Measurements from ENCODE around the gene RAPGEF4.
"Not testable (repeated sequence)": the region's sequence is repeated elsewhere in the genome, so short reads cannot be mapped to it uniquely, and the experiment has no call there.

Gene RAPGEF4

GRCh38 chr2:173026479-173026878 lies 290.8 kb downstream of the RAPGEF4 start:
- H3K27ac ChIP-seq (ENCODE audit: low read length) = no peak overlapping the region
- H3K4me3 ChIP-seq (ENCODE audit: low read length in 2 of 2) = no peak overlapping the region
- H3K36me3 ChIP-seq (ENCODE audit: control insufficient read depth in 2 of 2, insufficient read depth in 2 of 2, low read length in 2 of 2) = no peaks in the 10 kb centered on the region
- H3K9ac ChIP-seq (ENCODE audit: low read length in 2 of 2) = no peak overlapping the region
- H3K27me3 ChIP-seq (ENCODE audit: control insufficient read depth in 1 of 2, insufficient read depth in 2 of 2, low read length in 2 of 2) = peaks cover 0 to 2% of the 10 kb centered on the region in 2 donors
- no peaks in the 10 kb centered on the region for H3K9me3 ChIP-seq (ENCODE audit: control insufficient read depth in 2 of 2, low read length in 2 of 2)
- H3K4me1 ChIP-seq (ENCODE audit: control insufficient read depth, insufficient read depth, low read length) = peaks cover 15% of the 10 kb centered on the region

DNA sequence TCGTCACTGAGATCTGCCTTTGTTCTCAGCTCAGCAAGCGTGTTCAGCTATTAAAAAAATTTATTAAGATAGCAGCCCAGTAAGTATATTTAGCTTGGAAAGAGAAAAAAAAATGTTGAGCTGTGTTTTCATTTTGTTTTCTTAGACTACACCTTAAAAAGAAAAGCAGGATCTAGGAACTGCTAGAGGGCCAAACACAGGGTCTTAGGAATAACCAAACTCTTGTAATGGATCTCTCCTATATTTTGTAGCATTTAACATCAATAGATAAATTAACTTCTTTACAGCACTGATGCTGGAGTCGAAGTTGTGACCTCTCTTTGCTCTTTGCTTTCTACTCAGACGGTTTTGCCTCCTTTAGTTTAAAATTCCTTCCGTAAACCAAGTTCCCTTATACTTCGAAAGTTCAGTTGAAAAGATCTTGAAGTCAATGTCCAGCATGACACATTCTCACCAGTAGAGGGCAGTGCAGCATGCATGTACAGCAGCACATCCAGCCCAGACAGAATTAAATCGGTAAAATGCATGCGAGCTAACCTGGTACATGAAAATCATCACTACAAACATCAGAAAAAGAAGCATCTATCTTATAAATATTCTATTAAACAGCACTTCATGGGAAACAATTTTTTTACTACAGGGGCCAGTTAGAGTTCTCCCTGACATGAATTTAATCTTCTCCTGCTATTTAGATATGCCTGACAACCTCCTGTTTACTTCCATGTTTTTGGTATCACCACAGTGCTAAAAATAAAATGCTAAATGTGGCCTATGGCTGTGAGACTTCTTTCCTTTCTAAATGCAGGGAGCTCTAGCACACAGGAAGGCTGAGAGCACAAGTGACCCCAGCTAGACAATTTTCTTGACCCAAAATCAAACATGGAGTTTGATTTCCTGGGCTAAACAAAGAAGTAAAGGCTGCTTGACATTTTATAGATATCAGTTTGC lies 291.8 kb downstream of the RAPGEF4 start:
- peak overlapping the region; percentile 72 for H3K27ac ChIP-seq (ENCODE audit: low read length)
- H3K4me1 ChIP-seq (ENCODE audit: control insufficient read depth, insufficient read depth, low read length) = peaks cover 15% of the 10 kb centered on the region
- H3K9me3 ChIP-seq (ENCODE audit: control insufficient read depth in 2 of 2, low read length in 2 of 2) = no peaks in the 10 kb centered on the region
- H3K27me3 ChIP-seq (ENCODE audit: control insufficient read depth in 1 of 2, insufficient read depth in 2 of 2, low read length in 2 of 2) = no peaks in the 10 kb centered on the region
- H3K36me3 ChIP-seq (ENCODE audit: control insufficient read depth in 2 of 2, insufficient read depth in 2 of 2, low read length in 2 of 2) = no peaks in the 10 kb centered on the region
- peak overlapping the region; percentile 16 to 43 for H3K9ac ChIP-seq (ENCODE audit: low read length in 2 of 2)
- peak overlapping the region in 1 of 2 donors; percentile 30 for H3K4me3 ChIP-seq (ENCODE audit: low read length in 2 of 2)

DNA sequence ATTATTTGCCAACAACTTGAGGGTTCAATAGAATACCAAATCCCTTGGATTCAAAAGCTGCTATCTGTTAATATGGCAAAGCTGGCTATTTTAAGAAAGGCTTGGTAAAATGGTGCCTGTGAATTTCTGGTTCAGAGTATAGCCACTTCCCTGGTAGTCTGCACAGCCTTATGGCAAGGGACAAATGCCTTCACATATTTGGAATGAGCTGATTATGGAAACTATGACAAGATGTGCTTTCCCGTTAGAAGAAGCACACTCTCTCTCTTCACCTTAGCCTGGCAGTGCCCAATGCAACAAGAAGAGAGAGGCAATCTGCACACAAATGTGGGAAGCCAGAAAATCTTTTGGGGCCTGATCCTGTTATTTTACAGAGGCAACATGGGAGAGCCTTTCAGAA lies 292.5 kb downstream of the RAPGEF4 start:
- peak overlapping the region in 1 of 2 donors; percentile 16 for H3K9ac ChIP-seq (ENCODE audit: low read length in 2 of 2)
- peak overlapping the region in 1 of 2 donors; percentile 9 for H3K4me3 ChIP-seq (ENCODE audit: low read length in 2 of 2)
- no peaks in the 10 kb centered on the region for H3K9me3 ChIP-seq (ENCODE audit: control insufficient read depth in 2 of 2, low read length in 2 of 2)
- no peaks in the 10 kb centered on the region for H3K27me3 ChIP-seq (ENCODE audit: control insufficient read depth in 1 of 2, insufficient read depth in 2 of 2, low read length in 2 of 2)
- H3K27ac ChIP-seq (ENCODE audit: low read length) = peak overlapping the region; percentile 72
- H3K36me3 ChIP-seq (ENCODE audit: control insufficient read depth in 2 of 2, insufficient read depth in 2 of 2, low read length in 2 of 2) = no peaks in the 10 kb centered on the region
- H3K4me1 ChIP-seq (ENCODE audit: control insufficient read depth, insufficient read depth, low read length) = peaks cover 15% of the 10 kb centered on the region

- Histone ChIP-seq H3K9me3 (ENCODE audit: control insufficient read depth in 2 of 2, low read length in 2 of 2) (no peaks in the 10 kb centered on the region), H3K4me3 (ENCODE audit: low read length in 2 of 2) (no peak overlapping the region), H3K27me3 (ENCODE audit: control insufficient read depth in 1 of 2, insufficient read depth in 2 of 2, low read length in 2 of 2) (no peaks in the 10 kb centered on the region), H3K9ac (ENCODE audit: low read length in 2 of 2) (no peak overlapping the region), H3K4me1 (ENCODE audit: control insufficient read depth, insufficient read depth, low read length) (peaks cover 15% of the 10 kb centered on the region), H3K27ac (ENCODE audit: low read length) (peak overlapping the region; percentile 7), H3K36me3 (ENCODE audit: control insufficient read depth in 2 of 2, insufficient read depth in 2 of 2, low read length in 2 of 2) (no peaks in the 10 kb centered on the region)
Observed at GRCh38 chr2:173028671-173029070, 293.0 kb downstream of the RAPGEF4 start.

DNA sequence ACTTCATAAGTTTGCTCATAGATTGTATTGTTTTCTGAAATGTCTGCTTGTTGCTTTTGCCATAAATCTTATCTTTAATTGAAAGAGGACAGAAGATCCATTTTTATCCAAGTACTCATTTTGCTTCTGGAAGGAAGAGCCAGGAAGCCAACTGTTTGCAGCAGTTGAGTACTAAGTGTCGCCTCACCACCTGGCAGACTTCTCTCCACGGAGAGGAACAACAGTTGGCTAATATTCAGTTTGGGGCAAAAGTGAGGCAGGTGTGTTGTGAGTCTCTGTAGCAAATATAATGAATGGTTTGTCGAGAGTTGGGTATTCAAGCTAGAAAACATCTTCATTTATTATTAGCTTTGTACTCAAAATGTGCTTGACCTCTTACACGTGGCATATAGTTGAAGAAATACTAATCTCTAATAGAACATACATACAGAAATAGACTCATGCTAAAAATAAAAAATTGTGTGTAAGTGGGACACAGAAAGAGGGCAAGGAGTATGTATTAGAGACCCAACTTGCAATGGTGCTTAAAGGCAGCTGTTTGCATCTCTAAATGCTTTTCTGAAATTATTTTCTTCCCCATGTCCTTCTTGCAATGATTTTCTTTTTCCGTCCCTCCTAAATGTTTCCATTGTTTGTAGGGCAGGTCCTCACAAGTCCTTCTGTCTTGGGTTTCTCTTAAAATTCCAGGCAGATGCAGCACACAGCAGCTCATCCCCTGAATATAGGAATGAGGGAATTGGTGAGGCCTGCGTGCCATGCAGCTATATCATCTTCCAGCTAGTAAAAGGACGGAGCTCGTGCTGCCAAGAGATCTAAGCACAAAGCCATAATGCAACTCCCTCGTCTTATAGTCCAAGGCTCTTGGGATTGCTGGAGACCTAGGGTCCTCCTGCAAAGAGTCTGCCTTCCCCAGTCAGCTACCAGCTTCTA lies 295.2 kb downstream of the RAPGEF4 start:
- no peaks in the 10 kb centered on the region for H3K36me3 ChIP-seq (ENCODE audit: control insufficient read depth in 2 of 2, insufficient read depth in 2 of 2, low read length in 2 of 2)
- H3K9me3 ChIP-seq (ENCODE audit: control insufficient read depth in 2 of 2, low read length in 2 of 2) = no peaks in the 10 kb centered on the region
- no peaks in the 10 kb centered on the region for H3K27me3 ChIP-seq (ENCODE audit: control insufficient read depth in 1 of 2, insufficient read depth in 2 of 2, low read length in 2 of 2)
- no peak overlapping the region for H3K9ac ChIP-seq (ENCODE audit: low read length in 2 of 2)
- H3K27ac ChIP-seq (ENCODE audit: low read length) = no peak overlapping the region
- no peak overlapping the region for H3K4me3 ChIP-seq (ENCODE audit: low read length in 2 of 2)
- H3K4me1 ChIP-seq (ENCODE audit: control insufficient read depth, insufficient read depth, low read length) = peaks cover 15% of the 10 kb centered on the region

DNA sequence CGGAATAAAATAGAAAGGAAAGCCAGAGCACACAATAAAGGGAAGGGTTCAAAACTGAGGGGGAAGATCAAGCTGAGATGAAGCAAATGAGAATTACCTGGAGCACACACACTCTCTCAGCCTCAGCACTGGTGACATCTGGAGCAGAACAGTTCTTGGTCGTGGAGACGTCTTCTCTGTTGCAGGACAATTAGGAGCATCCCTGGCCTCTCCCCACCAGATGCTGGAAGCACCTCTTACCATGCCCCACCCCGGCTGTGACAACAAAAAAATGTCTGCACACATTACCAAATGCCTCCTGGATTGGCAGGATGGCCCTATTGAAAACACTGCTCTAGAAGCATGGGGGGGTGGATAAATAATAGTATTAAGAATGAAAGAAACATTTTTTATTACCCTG lies 296.4 kb downstream of the RAPGEF4 start:
- H3K27ac ChIP-seq (ENCODE audit: low read length) = no peak overlapping the region
- H3K27me3 ChIP-seq (ENCODE audit: control insufficient read depth in 1 of 2, insufficient read depth in 2 of 2, low read length in 2 of 2) = no peaks in the 10 kb centered on the region
- no peak overlapping the region for H3K4me3 ChIP-seq (ENCODE audit: low read length in 2 of 2)
- H3K9ac ChIP-seq (ENCODE audit: low read length in 2 of 2) = no peak overlapping the region
- H3K36me3 ChIP-seq (ENCODE audit: control insufficient read depth in 2 of 2, insufficient read depth in 2 of 2, low read length in 2 of 2) = no peaks in the 10 kb centered on the region
- peaks cover 10% of the 10 kb centered on the region for H3K4me1 ChIP-seq (ENCODE audit: control insufficient read depth, insufficient read depth, low read length)
- H3K9me3 ChIP-seq (ENCODE audit: control insufficient read depth in 2 of 2, low read length in 2 of 2) = no peaks in the 10 kb centered on the region

GRCh38 chr2:173033084-173033483 lies 297.4 kb downstream of the RAPGEF4 start:
- Histone ChIP-seq H3K4me3 (ENCODE audit: low read length in 2 of 2) (no peak overlapping the region), H3K36me3 (ENCODE audit: control insufficient read depth in 2 of 2, insufficient read depth in 2 of 2, low read length in 2 of 2) (no peaks in the 10 kb centered on the region), H3K9me3 (ENCODE audit: control insufficient read depth in 2 of 2, low read length in 2 of 2) (no peaks in the 10 kb centered on the region), H3K27ac (ENCODE audit: low read length) (no peak overlapping the region), H3K27me3 (ENCODE audit: control insufficient read depth in 1 of 2, insufficient read depth in 2 of 2, low read length in 2 of 2) (no peaks in the 10 kb centered on the region), H3K9ac (ENCODE audit: low read length in 2 of 2) (no peak overlapping the region), H3K4me1 (ENCODE audit: control insufficient read depth, insufficient read depth, low read length) (peaks cover 7% of the 10 kb centered on the region)

DNA sequence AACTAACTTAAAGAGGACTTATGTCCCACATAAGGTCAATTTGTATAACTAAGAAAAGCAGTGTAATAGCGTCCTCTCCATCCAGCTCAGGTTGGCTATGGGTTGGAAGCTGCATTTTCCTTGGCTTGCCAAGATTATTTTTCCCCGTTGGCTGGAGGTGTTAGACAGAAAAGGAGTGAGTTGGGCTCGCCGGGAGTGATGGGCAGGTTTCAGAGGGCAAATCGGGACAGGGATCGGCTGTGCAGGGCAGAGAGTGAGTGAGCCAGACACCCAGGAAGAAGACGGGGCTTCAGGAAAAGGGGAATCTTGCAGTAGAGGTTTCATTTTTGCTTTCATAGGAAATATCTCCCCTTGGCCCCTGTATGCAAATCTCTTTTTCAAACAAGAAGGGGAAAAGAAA lies 298.5 kb downstream of the RAPGEF4 start:
- Histone ChIP-seq H3K4me3 (ENCODE audit: low read length in 2 of 2) (no peak overlapping the region), H3K27ac (ENCODE audit: low read length) (no peak overlapping the region), H3K36me3 (ENCODE audit: control insufficient read depth in 2 of 2, insufficient read depth in 2 of 2, low read length in 2 of 2) (no peaks in the 10 kb centered on the region), H3K9me3 (ENCODE audit: control insufficient read depth in 2 of 2, low read length in 2 of 2) (no peaks in the 10 kb centered on the region), H3K27me3 (ENCODE audit: control insufficient read depth in 1 of 2, insufficient read depth in 2 of 2, low read length in 2 of 2) (no peaks in the 10 kb centered on the region), H3K4me1 (ENCODE audit: control insufficient read depth, insufficient read depth, low read length) (peaks cover 2% of the 10 kb centered on the region), H3K9ac (ENCODE audit: low read length in 2 of 2) (no peak overlapping the region)

DNA sequence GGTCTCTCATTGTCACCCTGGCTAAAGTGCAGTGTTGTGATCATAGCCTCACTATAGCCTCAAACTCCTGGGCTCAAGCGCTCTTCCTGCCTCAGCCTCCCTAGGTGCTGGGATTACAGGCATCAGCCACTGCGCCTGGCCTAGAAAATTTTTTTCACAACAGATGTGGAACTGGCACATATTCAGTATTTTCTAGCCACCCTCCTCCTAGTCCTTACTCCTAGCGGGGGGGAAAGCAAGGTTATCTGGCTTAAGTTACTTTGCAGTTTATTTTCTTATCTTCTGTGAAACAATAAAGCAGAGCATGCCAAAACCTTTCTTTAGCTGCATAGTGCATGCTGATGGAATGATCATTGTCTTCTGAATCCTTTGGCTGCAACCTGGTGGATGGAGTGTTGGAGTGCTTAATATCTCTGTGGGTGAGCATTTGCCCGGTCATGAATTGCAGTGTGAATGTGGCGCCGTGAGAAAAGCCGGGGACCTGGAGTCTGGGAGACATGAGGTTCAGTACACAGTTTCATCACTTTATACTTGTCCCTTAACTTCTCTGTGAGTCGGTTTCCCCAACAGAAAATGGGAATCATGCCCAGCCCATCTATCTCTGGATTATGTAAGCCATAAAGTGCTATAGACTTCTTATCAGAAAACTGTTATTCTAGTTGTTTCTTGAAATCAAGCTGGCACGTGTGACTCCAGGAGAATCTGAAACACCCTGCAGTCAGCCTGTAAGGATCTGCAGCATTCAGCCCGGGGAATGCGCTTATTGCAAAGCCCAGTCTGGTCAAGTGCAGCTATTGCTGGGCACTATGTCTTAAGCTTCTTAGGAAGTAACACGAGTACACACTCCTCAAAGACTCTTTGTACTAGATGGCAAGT lies 301.8 kb downstream of the RAPGEF4 start:
- no peak overlapping the region for H3K4me3 ChIP-seq (ENCODE audit: low read length in 2 of 2)

GRCh38 chr2:173038257-173038656 lies 302.6 kb downstream of the RAPGEF4 start:
- not testable (repeated sequence) for H3K27me3 ChIP-seq (ENCODE audit: control insufficient read depth in 1 of 2, insufficient read depth in 2 of 2, low read length in 2 of 2)

More for the DNA sequence above, 301.8 kb downstream of the RAPGEF4 start:
- Histone ChIP-seq H3K4me1 (ENCODE audit: control insufficient read depth, insufficient read depth, low read length) (peaks cover 2% of the 10 kb centered on the region), H3K9ac (ENCODE audit: low read length in 2 of 2) (no peak overlapping the region), H3K27ac (ENCODE audit: low read length) (no peak overlapping the region), H3K27me3 (ENCODE audit: control insufficient read depth in 1 of 2, insufficient read depth in 2 of 2, low read length in 2 of 2) (no peaks in the 10 kb centered on the region), H3K9me3 (ENCODE audit: control insufficient read depth in 2 of 2, low read length in 2 of 2) (no peaks in the 10 kb centered on the region), H3K36me3 (ENCODE audit: control insufficient read depth in 2 of 2, insufficient read depth in 2 of 2, low read length in 2 of 2) (no peaks in the 10 kb centered on the region)

More at GRCh38 chr2:173038257-173038656, 302.6 kb downstream of the RAPGEF4 start:
- not testable (repeated sequence) for H3K4me1 ChIP-seq (ENCODE audit: control insufficient read depth, insufficient read depth, low read length); H3K9ac ChIP-seq (ENCODE audit: low read length in 2 of 2); H3K4me3 ChIP-seq (ENCODE audit: low read length in 2 of 2); H3K36me3 ChIP-seq (ENCODE audit: control insufficient read depth in 2 of 2, insufficient read depth in 2 of 2, low read length in 2 of 2); H3K27ac ChIP-seq (ENCODE audit: low read length); H3K9me3 ChIP-seq (ENCODE audit: control insufficient read depth in 2 of 2, low read length in 2 of 2)

All from stomach smooth muscle (tissue), 2 donors.